PC-3 (cell line): ENCODE measurements around the gene UGT2A3.

Experiments
- EZH2 ChIP-seq: fragments of 300-600 bp; sonication (generic); IDR thresholded peaks from one replicate; pipeline ENCODE4 v1.6.1; 2017; ENCODE audit warnings: antibody characterized with exemption, mild to moderate bottlenecking, low read length; ENCODE audit not compliant: unreplicated experiment
- TF ChIP-seq, protein P1 (sequence below): fragments of 300-600 bp; sonication (generic); conservative IDR thresholded peaks from 2 replicates; pipeline ENCODE4 v1.5.1; 2017; ENCODE audit warnings: antibody characterized with exemption, low read depth, mild to moderate bottlenecking, low read length

DNA sequence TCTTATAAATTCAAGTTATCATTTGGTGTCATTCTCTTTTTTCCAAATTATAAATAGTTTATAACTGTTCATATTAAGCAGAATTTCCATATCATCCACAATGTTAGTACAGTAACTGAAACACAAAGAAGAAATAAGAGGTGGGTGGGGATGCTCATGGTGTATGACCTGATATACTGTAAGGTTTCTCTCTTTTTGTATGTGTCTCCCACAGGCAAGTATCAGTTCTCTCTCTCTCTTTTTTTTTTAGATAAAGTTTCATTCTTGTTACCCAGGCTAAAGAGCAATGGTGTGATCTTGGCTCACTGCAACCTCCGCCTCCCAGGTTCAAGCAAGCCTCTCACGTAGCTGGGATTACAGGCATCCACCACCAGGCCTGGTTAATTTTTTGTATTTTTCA lies 43.7 kb upstream of the UGT2A3 start:
- TF ChIP-seq EZH2: no peak
- TF ChIP-seq, protein P1, sequence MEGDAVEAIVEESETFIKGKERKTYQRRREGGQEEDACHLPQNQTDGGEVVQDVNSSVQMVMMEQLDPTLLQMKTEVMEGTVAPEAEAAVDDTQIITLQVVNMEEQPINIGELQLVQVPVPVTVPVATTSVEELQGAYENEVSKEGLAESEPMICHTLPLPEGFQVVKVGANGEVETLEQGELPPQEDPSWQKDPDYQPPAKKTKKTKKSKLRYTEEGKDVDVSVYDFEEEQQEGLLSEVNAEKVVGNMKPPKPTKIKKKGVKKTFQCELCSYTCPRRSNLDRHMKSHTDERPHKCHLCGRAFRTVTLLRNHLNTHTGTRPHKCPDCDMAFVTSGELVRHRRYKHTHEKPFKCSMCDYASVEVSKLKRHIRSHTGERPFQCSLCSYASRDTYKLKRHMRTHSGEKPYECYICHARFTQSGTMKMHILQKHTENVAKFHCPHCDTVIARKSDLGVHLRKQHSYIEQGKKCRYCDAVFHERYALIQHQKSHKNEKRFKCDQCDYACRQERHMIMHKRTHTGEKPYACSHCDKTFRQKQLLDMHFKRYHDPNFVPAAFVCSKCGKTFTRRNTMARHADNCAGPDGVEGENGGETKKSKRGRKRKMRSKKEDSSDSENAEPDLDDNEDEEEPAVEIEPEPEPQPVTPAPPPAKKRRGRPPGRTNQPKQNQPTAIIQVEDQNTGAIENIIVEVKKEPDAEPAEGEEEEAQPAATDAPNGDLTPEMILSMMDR: no peak
